Esophagus muscularis mucosa (tissue), 4 donors: ENCODE data around the gene BASP1. TPM values are rescaled to one million over a fixed set of nuclear protein-coding genes. Genes with fewer than 3 reads are reported as not detected.
"Not testable (repeated sequence)": the region's sequence is repeated elsewhere in the genome, so short reads cannot be mapped to it uniquely, and the experiment has no call there.

Source experiments
- DNase-seq: peaks from one replicate; pipeline ENCODE4 v3.0.0-alpha.2; 2017; ENCODE audit errors: extremely low spot score
- H3K27ac ChIP-seq, 4 donors: fragments of 200-600 bp; sonication (generic); replicated peaks in 1 of 4; 1 replicate in 3 of 4; 2 replicates in 1 of 4; pipeline ENCODE4 v1.5.1; 2016 to 2019; ENCODE audit warnings: mild to moderate bottlenecking in 1 of 4
- H3K27me3 ChIP-seq, 4 donors: fragments of 200-600 bp; sonication (generic); one replicate each; pipeline versions ENCODE4 v1.5.1 to v1.6.0; 2016 to 2019
- H3K36me3 ChIP-seq, 4 donors: fragments of 200-600 bp; sonication (generic); one replicate each; pipeline ENCODE4 v1.5.1; 2016 to 2019
- H3K4me1 ChIP-seq, 4 donors: fragments of 200-600 bp; sonication (generic); one replicate each; pipeline ENCODE4 v1.5.1; 2016 to 2019
- H3K4me3 ChIP-seq, 4 donors: fragments of 200-600 bp; sonication (generic); 1 replicate in 2 of 4; 2 replicates in 2 of 4; pipeline ENCODE4 v1.5.1; 2016 to 2019; ENCODE audit warnings: mild to moderate bottlenecking in 4 of 4, moderate library complexity in 1 of 4
- H3K9me3 ChIP-seq, 4 donors: fragments of 200-600 bp; sonication (generic); 1 replicate in 3 of 4; 2 replicates in 1 of 4; pipeline ENCODE4 v1.5.1; 2016 to 2019
- CTCF ChIP-seq, 3 experiments: fragments of 200-600 bp in 2 of 3; fragments of 450-650 bp in 1 of 3; sonication (generic) in 2 of 3; IDR thresholded peaks; one replicate each; pipeline ENCODE4 v1.5.1; 2017 to 2019; ENCODE audit warnings: antibody characterized with exemption in 3 of 3, mild to moderate bottlenecking in 2 of 3, moderate library complexity in 1 of 3
- EP300 ChIP-seq: sonication (generic); formaldehyde crosslinking; IDR thresholded peaks from one replicate; pipeline ENCODE4 v1.6.1; 2017; ENCODE audit warnings: antibody characterized with exemption
- POLR2A ChIP-seq: fragments of 450-650 bp; IDR thresholded peaks from one replicate; pipeline ENCODE4 v1.6.1; 2017; ENCODE audit warnings: antibody characterized with exemption, moderate library complexity, mild to moderate bottlenecking, low read depth
- POLR2AphosphoS5 ChIP-seq, 2 donors: sonication (generic); formaldehyde crosslinking; IDR thresholded peaks; one replicate each; pipeline ENCODE4 v1.6.1; 2017; ENCODE audit warnings: antibody characterized with exemption in 2 of 2
- WGBS: methylation state at CpG from one replicate; pipeline ENCODE4 v1.1.5; 2018; 5-methylcytosine and 5-hydroxymethylcytosine counted together
- intact Hi-C: fragments of 100-400 bp; cut with DNase I; formaldehyde crosslinking; loops from one replicate; pipeline ENCODE4 v1.15.1; 2023
- total RNA-seq, 4 donors: library from RNA; depleted of rRNA; stranded (reverse); fragments of >200 nt; gene quantifications; one replicate each; pipeline versions ENCODE4 v1.1.0 to v1.2.1, GENCODE V29; 2016

The BASP1 gene
- total RNA-seq, 4 donors from 2014 or later, result 5.4 to 19.7 (median 6.6) TPM

DNA sequence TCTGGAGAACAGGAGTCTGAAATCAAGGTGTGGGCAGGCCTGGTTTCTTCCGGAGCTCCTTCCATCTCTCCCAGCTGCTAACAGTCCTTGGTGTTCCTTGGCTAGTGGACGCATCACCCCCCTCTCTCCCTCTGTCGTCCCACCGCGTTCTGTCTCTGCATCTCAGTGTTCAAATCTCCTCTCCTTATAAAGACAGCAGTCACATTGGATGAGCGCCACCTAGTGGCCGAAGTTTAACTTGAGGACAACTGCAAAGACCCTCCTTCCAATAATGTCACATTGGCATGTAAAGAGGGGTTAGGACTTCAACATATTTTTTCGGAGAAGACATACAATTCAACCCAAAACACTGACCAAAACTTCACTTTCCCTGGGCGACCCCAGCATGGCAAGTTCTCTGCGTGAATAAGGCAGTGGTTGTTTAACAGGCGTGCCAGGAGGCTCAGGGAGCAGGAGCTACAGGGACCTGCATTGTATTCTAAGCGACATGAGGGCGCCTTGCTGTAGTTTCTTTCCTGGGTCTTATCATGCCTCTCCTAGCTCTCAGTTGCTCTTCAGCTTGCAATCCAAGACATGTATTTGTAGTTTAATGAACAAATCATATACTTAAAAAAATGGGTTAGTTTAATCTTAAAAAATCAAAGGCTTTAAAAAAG lies 27.9 kb upstream of the BASP1 start:
- H3K4me1 ChIP-seq, result peaks cover 3 to 15% (median 10%) of the 10 kb centered on the region in 4 donors

DNA sequence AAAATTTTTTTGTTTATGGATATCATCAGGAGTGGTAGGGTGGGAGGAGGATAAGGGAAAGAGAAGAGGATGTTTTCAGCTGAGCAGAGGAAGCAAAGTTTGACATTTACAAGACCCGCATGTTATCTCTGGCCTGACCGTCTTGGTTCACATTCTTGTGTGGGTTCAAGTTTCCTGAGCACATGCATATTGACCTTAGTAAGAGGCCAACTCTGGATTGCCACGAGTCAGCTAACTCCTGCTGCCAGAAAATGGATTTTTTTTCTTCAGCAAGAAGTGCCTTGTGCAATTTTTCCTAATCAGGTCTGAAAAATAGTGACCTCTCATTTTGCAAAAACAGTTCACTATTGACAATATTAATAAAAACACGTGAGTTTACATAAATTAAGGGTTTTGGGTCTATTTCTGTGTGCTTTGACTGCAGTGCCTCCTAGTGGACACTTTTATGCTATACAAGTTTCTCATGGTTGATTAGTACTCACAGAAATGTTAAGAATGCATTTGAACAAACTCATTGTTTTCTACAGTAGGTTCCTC lies 27.1 kb upstream of the BASP1 start:
- Histone ChIP-seq H3K27ac (no peak overlapping the region), H3K9me3 (no peaks in the 10 kb centered on the region), H3K27me3 (peaks cover 0 to 10% (median 0%) of the 10 kb centered on the region in 4 donors), H3K4me1 (peaks cover 3 to 15% (median 10%) of the 10 kb centered on the region in 4 donors), H3K4me3 (no peak overlapping the region), H3K36me3 (no peaks in the 10 kb centered on the region)
- intact Hi-C loops, result loop anchor here (2.0 kb wide), 1 partner anchor 400 kb away; no protein-coding TSS in a partner anchor
- TF ChIP-seq POLR2A (no peak), EP300 (no peak), POLR2AphosphoS5 (IDR thresholded peaks at IDR 0.05) (peak; percentile 25 to 27), CTCF (IDR thresholded peaks at IDR 0.05) (peak; percentile 63 to 81 (median 64))
- WGBS, result 2% methylated on average over 4 of the region's 4 CpGs
- DNase-seq, result no peak

More for the DNA sequence above, 27.9 kb upstream of the BASP1 start:
- Histone ChIP-seq H3K9me3 (no peaks in the 10 kb centered on the region), H3K27ac (no peak overlapping the region), H3K27me3 (peaks cover 0 to 10% (median 0%) of the 10 kb centered on the region in 4 donors), H3K36me3 (no peaks in the 10 kb centered on the region), H3K4me3 (no peak overlapping the region)
- 38% methylated on average over 13 of the region's 13 CpGs for WGBS
- intact Hi-C loops, result loop anchor here (2.0 to 10.0 kb wide), 2 partner anchors 255 to 399 kb away; partner anchors contain the start of gene MYO10
- DNase-seq, result peak; percentile 94
- no peak for TF ChIP-seq POLR2A
- TF ChIP-seq POLR2AphosphoS5 (IDR thresholded peaks at IDR 0.05), result no peak
- TF ChIP-seq CTCF (IDR thresholded peaks at IDR 0.05), result peak; percentile 45 to 73 (median 66)

DNA sequence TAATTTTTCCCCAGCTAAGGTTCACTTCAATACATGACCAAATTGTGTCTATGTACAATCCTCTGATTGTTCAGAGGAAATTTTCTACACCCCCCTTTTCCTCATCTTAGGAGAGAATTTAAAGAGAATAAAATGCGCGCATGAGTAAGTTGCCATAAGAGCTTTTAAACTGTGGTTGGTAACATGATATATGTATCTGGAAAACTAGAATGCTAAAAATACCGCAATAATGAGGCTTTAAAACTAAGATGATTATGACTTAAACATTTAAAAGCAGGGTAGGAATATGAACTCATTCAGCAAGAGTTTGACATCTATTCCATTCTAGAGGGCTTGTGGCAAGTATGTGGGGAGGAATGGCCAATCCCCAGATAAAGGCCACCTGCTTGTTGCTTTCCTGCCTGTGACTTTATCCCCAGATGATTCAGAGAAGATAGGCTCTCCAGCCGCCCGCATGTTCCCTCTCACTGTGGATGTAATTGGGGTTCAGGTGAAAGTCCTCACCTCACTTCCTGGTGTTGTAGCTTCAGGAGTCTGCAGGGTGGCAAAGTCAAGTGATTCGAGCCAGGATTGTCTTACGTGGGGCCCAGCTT lies 26.5 kb upstream of the BASP1 start:
- intact Hi-C loops, result loop anchor here (2.0 kb wide), 1 partner anchor 400 kb away; no protein-coding TSS in a partner anchor
- H3K9me3 ChIP-seq, result no peaks in the 10 kb centered on the region
- H3K4me1 ChIP-seq, result peaks cover 3 to 15% (median 10%) of the 10 kb centered on the region in 4 donors
- TF ChIP-seq CTCF (IDR thresholded peaks at IDR 0.05) (no peak), POLR2AphosphoS5 (IDR thresholded peaks at IDR 0.05) (no peak), POLR2A (no peak), EP300 (no peak)
- H3K36me3 ChIP-seq, result no peaks in the 10 kb centered on the region
- H3K27me3 ChIP-seq, result peaks cover 0 to 10% (median 0%) of the 10 kb centered on the region in 4 donors
- H3K27ac ChIP-seq, result no peak overlapping the region
- no peak for DNase-seq
- no peak overlapping the region for H3K4me3 ChIP-seq
- 84% methylated on average over 7 of the region's 7 CpGs for WGBS

- H3K27ac ChIP-seq, H3K4me3 ChIP-seq, H3K36me3 ChIP-seq, H3K9me3 ChIP-seq, DNase-seq, H3K27me3 ChIP-seq: not testable (repeated sequence)
- 90% methylated on average over 10 of the region's 10 CpGs for WGBS
- intact Hi-C loops, result loop anchor here (2.0 kb wide), 1 partner anchor 401 kb away; no protein-coding TSS in a partner anchor
- H3K4me1 ChIP-seq, result peaks cover 3 to 15% (median 8%) of the 10 kb centered on the region in 4 donors
Observed at GRCh38 chr5:17191574-17191973, 25.9 kb upstream of the BASP1 start.

DNA sequence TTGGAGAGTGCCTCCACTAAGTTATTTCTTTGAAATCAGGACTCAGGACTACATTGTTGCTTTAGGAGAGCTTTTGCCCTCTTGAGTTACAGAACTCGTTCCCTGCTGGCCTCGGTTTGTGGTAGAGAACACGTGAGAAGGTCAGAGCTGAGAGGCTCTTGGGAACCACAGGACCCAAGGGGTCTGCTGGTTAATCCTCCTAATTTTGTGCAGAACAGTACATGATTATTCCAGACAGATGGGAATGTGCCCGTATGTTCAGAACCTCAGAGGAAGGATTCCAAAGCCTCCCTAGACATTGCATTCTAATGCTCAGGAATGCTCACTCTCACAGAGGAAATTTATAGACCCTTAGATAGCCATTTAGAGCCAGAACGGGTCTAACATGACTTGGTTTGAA lies 25.2 kb upstream of the BASP1 start:
- intact Hi-C loops, result no loop called here
- Histone ChIP-seq H3K4me3 (no peak overlapping the region), H3K27me3 (peaks cover 0 to 10% (median 0%) of the 10 kb centered on the region in 4 donors), H3K27ac (no peak overlapping the region), H3K36me3 (no peaks in the 10 kb centered on the region), H3K9me3 (peaks cover 0 to under 1% (median 0%) of the 10 kb centered on the region in 4 donors), H3K4me1 (peaks cover 3 to 15% (median 8%) of the 10 kb centered on the region in 4 donors)
- DNase-seq, result no peak
- WGBS, result 61% methylated on average over 5 of the region's 5 CpGs
- TF ChIP-seq CTCF (IDR thresholded peaks at IDR 0.05), result no peak
